ENCODE results near the gene SYCP3. TPM values are rescaled to one million over a fixed set of nuclear protein-coding genes. Genes with fewer than 3 reads are reported as not detected.
"Not testable (repeated sequence)": the region's sequence is repeated elsewhere in the genome, so short reads cannot be mapped to it uniquely, and the experiment has no call there.

Gene SYCP3
- total RNA-seq, 2 donors from 2014 or later = 2.4 to 2.9 TPM

DNA sequence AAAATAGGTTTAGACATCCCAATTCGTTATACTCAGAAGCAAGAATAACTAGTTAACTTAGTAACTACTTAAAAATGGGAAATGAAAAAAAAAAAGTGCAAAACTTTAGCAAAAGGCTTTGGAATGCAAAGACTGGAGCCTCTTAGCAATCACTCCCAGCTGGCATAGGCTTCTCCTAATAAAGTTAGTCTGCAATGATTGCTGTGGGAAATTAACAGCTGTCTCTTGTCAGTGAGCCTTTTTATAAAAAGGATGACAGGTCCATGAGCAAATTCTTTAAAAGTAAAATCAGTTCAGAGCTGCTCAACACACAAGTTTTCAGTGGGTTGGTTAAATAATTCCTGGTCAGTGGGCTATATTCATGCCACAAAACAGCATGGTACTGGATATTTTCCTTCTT lies 7.4 kb upstream of the SYCP3 start:
- Mint-ChIP-seq H3K4me1 (ENCODE audit: low read depth in 2 of 2) (peaks cover 23 to 26% of the 10 kb centered on the region in 2 donors), H3K27me3 (no peaks in the 10 kb centered on the region), H3K36me3 (peaks cover 28% of the 10 kb centered on the region), H3K27ac (no peak overlapping the region), H3K9me3 (no peaks in the 10 kb centered on the region), H3K4me3 (no peak overlapping the region)
- DNase-seq (ENCODE audit: low spot score) (no peak), ATAC-seq (no peak)

DNA sequence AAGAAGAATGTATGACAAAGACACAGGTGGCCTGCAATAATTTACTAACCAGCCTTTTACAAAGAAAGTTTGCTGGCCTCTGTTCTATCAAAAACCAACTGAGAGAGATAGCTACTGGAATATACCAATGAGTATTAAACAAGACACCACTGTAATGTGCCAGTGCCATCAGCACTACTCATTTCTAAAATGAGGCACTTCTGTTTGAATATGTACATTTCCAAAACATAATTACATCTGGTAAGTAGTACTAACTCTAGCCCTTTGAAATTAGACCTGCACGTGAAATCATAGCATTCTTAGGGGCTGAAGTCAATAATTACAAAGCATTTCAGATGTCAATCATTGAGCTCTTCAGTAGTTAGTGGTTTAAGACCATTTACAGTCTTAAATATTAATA lies 6.9 kb upstream of the SYCP3 start:
- H3K36me3 Mint-ChIP-seq = peaks cover 24% of the 10 kb centered on the region
- H3K4me1 Mint-ChIP-seq (ENCODE audit: low read depth in 2 of 2) = peaks cover 23 to 26% of the 10 kb centered on the region in 2 donors

DNA sequence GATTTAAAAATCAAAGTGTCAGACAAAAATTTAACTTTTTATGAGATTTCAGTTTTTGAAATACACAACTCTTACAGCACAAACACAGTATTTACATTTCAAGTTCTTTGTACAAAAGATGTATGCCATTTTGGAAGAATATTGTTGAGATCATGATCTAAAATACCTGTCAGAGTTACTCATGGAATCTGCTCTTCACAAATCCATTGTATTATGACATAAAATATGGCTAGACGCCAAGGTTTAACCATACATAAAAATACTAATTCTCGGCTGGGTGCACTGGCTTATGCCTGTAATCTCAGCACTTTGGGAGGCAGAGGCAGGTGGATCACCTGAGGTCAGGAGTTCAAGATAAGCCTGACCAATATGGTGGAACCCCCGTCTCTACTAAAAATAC lies 6.2 kb upstream of the SYCP3 start:
- ATAC-seq (no peak), DNase-seq (ENCODE audit: low spot score) (no peak)

More for the DNA sequence above, 6.9 kb upstream of the SYCP3 start:
- Mint-ChIP-seq H3K27ac (no peak overlapping the region), H3K9me3 (no peaks in the 10 kb centered on the region), H3K4me3 (no peak overlapping the region), H3K27me3 (no peaks in the 10 kb centered on the region)
- DNase-seq (ENCODE audit: low spot score) (no peak), ATAC-seq (no peak)

DNA sequence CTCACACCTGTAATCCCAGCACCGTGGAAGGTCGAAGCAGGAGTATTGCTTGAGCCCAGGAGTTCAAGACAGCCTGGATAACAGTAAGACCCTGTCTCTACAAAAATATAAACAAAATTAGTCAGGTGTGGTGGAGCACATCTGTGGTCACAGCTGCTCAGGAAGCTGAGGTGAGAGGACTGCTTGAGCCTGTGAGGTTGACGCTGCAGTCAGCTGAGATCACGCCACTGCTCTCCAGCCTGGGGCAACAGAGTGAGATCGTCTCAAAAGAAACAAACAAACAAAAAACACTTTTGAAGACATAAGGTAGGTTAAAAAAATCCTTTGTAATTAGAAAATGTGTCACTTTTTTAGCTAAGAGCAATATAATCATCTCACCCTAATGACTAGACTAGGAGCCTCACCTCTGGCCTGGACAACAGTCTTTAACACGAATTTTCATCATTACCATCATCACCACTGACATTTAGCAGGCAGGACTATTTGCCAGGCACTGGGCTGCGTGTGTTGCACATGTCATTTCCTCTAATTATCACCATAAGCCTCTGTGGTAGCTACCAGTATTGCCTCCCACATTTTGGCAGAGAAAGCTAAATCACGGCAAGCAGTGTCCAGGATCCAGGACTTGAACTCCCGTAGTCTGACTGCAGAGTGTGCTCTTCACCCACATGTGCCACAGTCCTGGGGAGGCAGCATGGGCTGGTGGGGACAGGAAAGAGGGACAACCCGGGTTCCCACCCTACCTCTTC lies 4.6 kb upstream of the SYCP3 start:
- DNase-seq (ENCODE audit: low spot score) (no peak), ATAC-seq (peak; percentile 70 to 73)
- Mint-ChIP-seq H3K9me3 (no peaks in the 10 kb centered on the region), H3K36me3 (peaks cover 11% of the 10 kb centered on the region), H3K4me1 (ENCODE audit: low read depth in 2 of 2) (peaks cover 17 to 20% of the 10 kb centered on the region in 2 donors), H3K4me3 (no peak overlapping the region), H3K27me3 (no peaks in the 10 kb centered on the region), H3K27ac (peak overlapping the region; percentile 5 to 50)

More for the DNA sequence above, 6.2 kb upstream of the SYCP3 start:
- Mint-ChIP-seq H3K36me3 (peaks cover 19% of the 10 kb centered on the region), H3K27ac (peak overlapping the region; percentile 5 to 50), H3K9me3 (no peaks in the 10 kb centered on the region), H3K4me3 (no peak overlapping the region), H3K4me1 (ENCODE audit: low read depth in 2 of 2) (peaks cover 23 to 25% of the 10 kb centered on the region in 2 donors), H3K27me3 (no peaks in the 10 kb centered on the region)

DNA sequence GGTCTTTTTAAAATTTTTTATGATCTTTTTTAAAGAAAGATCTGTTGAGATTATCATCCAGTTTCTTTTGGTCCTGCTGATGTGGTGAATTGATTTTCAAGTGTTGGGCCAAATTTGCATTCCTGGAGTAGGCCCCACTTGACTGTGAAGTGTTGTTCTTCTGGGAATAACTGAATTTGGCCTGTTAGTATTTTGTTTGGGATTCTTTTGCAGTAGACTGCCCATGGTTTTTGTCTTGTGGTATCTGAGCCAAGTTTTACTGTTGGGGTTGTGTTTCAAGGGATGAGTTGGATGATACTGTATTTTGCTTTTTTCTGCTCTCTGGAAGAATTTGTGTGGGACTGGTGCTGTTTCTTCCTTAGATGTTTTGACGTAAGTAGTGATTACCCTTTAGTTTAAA lies 4.0 kb upstream of the SYCP3 start:
- no peak overlapping the region for H3K4me3 Mint-ChIP-seq
- H3K36me3 Mint-ChIP-seq = peaks cover 8% of the 10 kb centered on the region
- DNase-seq (ENCODE audit: low spot score) (no peak), ATAC-seq (no peak)
- no peaks in the 10 kb centered on the region for H3K9me3 Mint-ChIP-seq
- H3K27me3 Mint-ChIP-seq = no peaks in the 10 kb centered on the region
- H3K4me1 Mint-ChIP-seq (ENCODE audit: low read depth in 2 of 2) = peaks cover 17 to 18% of the 10 kb centered on the region in 2 donors
- H3K27ac Mint-ChIP-seq = peak overlapping the region; percentile 5 to 50

DNA sequence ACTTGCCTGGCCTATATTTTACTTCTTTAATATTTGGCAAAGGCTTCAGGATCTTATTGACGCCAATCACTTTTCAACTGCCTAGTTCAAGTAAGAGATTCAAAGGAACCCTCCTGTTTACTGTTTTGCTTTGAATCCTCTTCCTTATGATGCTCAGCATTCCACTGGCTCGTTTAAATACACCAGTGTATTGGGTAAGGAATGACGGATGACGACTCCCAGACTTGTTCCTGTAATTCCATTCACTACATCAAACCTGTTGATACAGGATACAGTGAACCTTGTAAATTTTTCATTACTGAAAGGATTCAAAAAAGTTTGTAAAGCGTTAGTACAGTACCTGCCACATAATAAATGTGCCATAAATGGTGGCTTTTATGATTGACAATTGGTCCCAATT lies 1.7 kb upstream of the SYCP3 start:
- H3K27ac Mint-ChIP-seq = no peak overlapping the region
- peaks cover 6% of the 10 kb centered on the region for H3K36me3 Mint-ChIP-seq

GRCh38 chr12:101740566-101740965 lies 1.3 kb upstream of the SYCP3 start:
- peaks cover 17 to 18% of the 10 kb centered on the region in 2 donors for H3K4me1 Mint-ChIP-seq (ENCODE audit: low read depth in 2 of 2)
- no peaks in the 10 kb centered on the region for H3K9me3 Mint-ChIP-seq
- H3K36me3 Mint-ChIP-seq = peaks cover 6% of the 10 kb centered on the region
- no peak for ATAC-seq
- no peak overlapping the region for H3K4me3 Mint-ChIP-seq
- no peak overlapping the region for H3K27ac Mint-ChIP-seq
- no peaks in the 10 kb centered on the region for H3K27me3 Mint-ChIP-seq
- DNase-seq (ENCODE audit: low spot score) = no peak

More for the DNA sequence above, 1.7 kb upstream of the SYCP3 start:
- ATAC-seq = no peak
- H3K27me3 Mint-ChIP-seq = no peaks in the 10 kb centered on the region
- no peaks in the 10 kb centered on the region for H3K9me3 Mint-ChIP-seq
- H3K4me3 Mint-ChIP-seq = no peak overlapping the region
- no peak for DNase-seq (ENCODE audit: low spot score)
- peaks cover 17 to 18% of the 10 kb centered on the region in 2 donors for H3K4me1 Mint-ChIP-seq (ENCODE audit: low read depth in 2 of 2)

DNA sequence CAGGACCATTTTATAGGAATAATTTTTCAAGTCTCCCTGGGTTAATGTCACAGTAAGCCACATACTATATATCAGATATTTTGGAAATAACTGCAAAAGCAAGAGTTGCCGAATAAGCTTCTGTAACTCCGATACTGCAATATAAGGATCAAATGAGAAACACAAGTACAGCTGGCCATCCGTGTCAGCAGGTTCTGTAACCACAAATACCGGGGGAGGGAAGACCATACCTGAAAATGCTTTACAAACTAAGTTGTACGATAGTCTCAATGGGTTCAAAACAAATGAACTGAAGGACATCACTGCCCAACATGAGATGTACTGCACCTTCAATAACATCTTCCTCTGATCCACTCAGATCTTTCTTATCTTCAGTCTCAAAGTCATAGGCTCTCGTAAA lies 1.8 kb downstream of the SYCP3 start:
- Mint-ChIP-seq H3K4me3 (no peak overlapping the region), H3K27ac (no peak overlapping the region), H3K4me1 (ENCODE audit: low read depth in 2 of 2) (peaks cover 0 to 2% of the 10 kb centered on the region in 2 donors), H3K36me3 (no peaks in the 10 kb centered on the region), H3K9me3 (no peaks in the 10 kb centered on the region), H3K27me3 (no peaks in the 10 kb centered on the region)
- ATAC-seq (no peak), DNase-seq (ENCODE audit: low spot score) (no peak)

GRCh38 chr12:101734482-101734881 lies 4.8 kb downstream of the SYCP3 start:
- not testable (repeated sequence) for H3K9me3 Mint-ChIP-seq; ATAC-seq; H3K4me1 Mint-ChIP-seq (ENCODE audit: low read depth in 2 of 2); H3K27me3 Mint-ChIP-seq; DNase-seq (ENCODE audit: low spot score); H3K27ac Mint-ChIP-seq; H3K4me3 Mint-ChIP-seq; H3K36me3 Mint-ChIP-seq

DNA sequence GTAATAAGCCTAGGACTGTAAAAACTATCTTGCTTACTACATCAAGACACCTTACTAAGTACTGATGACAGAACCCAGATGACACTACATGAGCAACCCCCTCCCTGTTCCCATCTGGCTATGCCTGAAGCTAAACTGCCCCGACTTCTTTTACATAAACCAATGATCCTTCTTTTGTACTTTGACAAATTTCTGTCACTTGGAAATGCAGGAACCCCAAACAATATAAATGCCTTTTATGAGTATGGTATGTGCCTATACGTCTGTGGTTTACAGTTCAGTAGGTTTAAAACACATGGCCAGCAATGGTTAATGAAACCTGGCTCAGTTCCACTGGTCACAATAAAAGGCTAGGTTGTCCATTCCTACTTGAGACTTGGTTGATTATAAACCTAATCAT lies 6.1 kb downstream of the SYCP3 start:
- no peaks in the 10 kb centered on the region for H3K9me3 Mint-ChIP-seq
- DNase-seq (ENCODE audit: low spot score) = no peak

DNA sequence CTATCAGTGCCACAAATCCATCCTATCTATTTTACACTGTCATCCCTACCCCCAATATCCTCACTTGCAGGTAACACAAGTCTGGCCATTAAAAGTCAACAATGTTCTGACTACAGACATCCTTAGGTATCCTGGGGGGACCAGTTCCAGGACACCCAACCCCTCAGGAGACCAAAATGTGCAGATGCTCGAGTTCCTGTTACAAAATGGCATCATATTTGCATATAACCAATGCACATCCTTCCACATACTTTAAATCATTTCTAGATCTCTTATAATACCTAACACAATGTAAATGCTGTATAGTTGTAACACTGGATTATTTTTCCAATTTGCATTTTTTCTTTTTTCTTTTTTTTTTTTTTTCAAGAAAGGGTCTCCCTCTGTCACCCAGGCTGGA lies 6.9 kb downstream of the SYCP3 start:
- Mint-ChIP-seq H3K27ac (no peak overlapping the region), H3K36me3 (peaks cover 6% of the 10 kb centered on the region), H3K4me3 (no peak overlapping the region), H3K4me1 (ENCODE audit: low read depth in 2 of 2) (no peaks in the 10 kb centered on the region), H3K27me3 (no peaks in the 10 kb centered on the region), H3K9me3 (no peaks in the 10 kb centered on the region)
- no peak for DNase-seq (ENCODE audit: low spot score)
- no peak for ATAC-seq

More for the DNA sequence above, 6.1 kb downstream of the SYCP3 start:
- no peak for ATAC-seq
- no peaks in the 10 kb centered on the region for H3K27me3 Mint-ChIP-seq
- no peak overlapping the region for H3K4me3 Mint-ChIP-seq
- peaks cover 6% of the 10 kb centered on the region for H3K36me3 Mint-ChIP-seq
- H3K27ac Mint-ChIP-seq = no peak overlapping the region
- no peaks in the 10 kb centered on the region for H3K4me1 Mint-ChIP-seq (ENCODE audit: low read depth in 2 of 2)

DNA sequence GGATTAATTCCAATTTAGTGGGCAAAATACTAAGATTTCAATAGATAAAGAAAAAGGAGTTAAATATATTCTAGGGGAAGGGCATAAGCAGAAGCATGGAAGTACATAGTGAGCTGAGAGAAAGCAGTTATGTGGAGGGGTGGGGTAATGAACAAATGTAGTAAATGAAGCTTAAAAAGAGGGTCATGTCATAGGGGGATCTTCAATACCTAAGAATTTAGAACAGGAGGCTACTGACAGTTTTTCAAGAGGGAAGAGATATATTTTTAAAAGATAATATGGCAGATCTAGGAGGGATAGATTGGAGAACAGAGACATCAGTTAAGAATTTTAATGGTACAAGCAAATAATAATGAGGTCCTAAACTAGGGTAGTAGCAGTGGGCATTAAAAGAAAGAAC lies 9.4 kb downstream of the SYCP3 start:
- ATAC-seq (no peak), DNase-seq (ENCODE audit: low spot score) (no peak)
- H3K27ac Mint-ChIP-seq = no peak overlapping the region
- no peaks in the 10 kb centered on the region for H3K9me3 Mint-ChIP-seq
- H3K36me3 Mint-ChIP-seq = peaks cover 6% of the 10 kb centered on the region
- H3K27me3 Mint-ChIP-seq = no peaks in the 10 kb centered on the region
- H3K4me1 Mint-ChIP-seq (ENCODE audit: low read depth in 2 of 2) = no peaks in the 10 kb centered on the region
- H3K4me3 Mint-ChIP-seq = no peak overlapping the region

DNA sequence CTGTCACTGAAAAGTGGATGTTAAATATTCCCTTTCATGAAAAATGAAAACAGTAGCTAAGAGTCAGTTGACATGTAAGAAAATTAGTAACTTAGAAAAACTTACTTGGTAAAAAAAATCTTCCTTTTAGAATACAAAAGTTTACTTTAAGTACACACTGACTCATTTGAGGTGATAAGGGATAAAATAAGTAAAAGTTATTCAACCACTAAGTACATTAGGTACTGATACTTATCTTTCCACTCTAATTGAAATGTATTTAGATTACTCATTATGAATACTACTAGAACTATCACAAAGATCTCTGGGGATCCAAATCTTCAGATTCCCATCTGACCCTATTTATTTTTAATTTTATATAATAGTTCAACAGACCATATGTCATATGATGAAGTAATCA lies 12.2 kb downstream of the SYCP3 start:
- Mint-ChIP-seq H3K4me3 (no peak overlapping the region), H3K4me1 (ENCODE audit: low read depth in 2 of 2) (no peaks in the 10 kb centered on the region), H3K27me3 (no peaks in the 10 kb centered on the region), H3K27ac (no peak overlapping the region), H3K36me3 (peaks cover 3% of the 10 kb centered on the region), H3K9me3 (no peaks in the 10 kb centered on the region)
- DNase-seq (ENCODE audit: low spot score) (no peak), ATAC-seq (no peak)

- no peaks in the 10 kb centered on the region for H3K27me3 Mint-ChIP-seq
- H3K4me3 Mint-ChIP-seq = no peak overlapping the region
- DNase-seq (ENCODE audit: low spot score) (no peak), ATAC-seq (no peak)
- H3K9me3 Mint-ChIP-seq = no peaks in the 10 kb centered on the region
- H3K36me3 Mint-ChIP-seq = no peaks in the 10 kb centered on the region
- H3K27ac Mint-ChIP-seq = no peak overlapping the region
- no peaks in the 10 kb centered on the region for H3K4me1 Mint-ChIP-seq (ENCODE audit: low read depth in 2 of 2)
These were observed 16.9 kb downstream of the SYCP3 start for GRCh38 chr12:101722392-101722791.

- no peaks in the 10 kb centered on the region for H3K9me3 Mint-ChIP-seq
- H3K27ac Mint-ChIP-seq = no peak overlapping the region
- no peak for ATAC-seq
- H3K4me1 Mint-ChIP-seq (ENCODE audit: low read depth in 2 of 2) = no peaks in the 10 kb centered on the region
- no peak for DNase-seq (ENCODE audit: low spot score)
- no peak overlapping the region for H3K4me3 Mint-ChIP-seq
- H3K36me3 Mint-ChIP-seq = no peaks in the 10 kb centered on the region
- no peaks in the 10 kb centered on the region for H3K27me3 Mint-ChIP-seq
These were observed 19.1 kb downstream of the SYCP3 start for GRCh38 chr12:101720118-101720517.

Measured in natural killer cell treated with Interleukin-12 subunit alpha and Interleukin-12 subunit beta and Interleukin-15 and Interleukin-18, amount 100 ng/mL, for 72 hours (primary cell).